Thyroid gland (tissue), 4 donors: ENCODE results near the gene THSD7A.

Source experiments
- POLR2A ChIP-seq, 2 donors: fragments of 450-650 bp; IDR thresholded peaks; one replicate each; pipeline ENCODE4 v1.6.1; 2017; ENCODE audit warnings: antibody characterized with exemption in 2 of 2, mild to moderate bottlenecking in 2 of 2, moderate library complexity in 1 of 2
- TF ChIP-seq, protein P1 (sequence below), 6 experiments: fragments of 200-600 bp in 3 of 6; fragments of 450-650 bp in 3 of 6; sonication (generic) in 3 of 6; IDR thresholded peaks; one replicate each; pipeline ENCODE4 v1.5.1; 2016 to 2019; ENCODE audit warnings: antibody characterized with exemption in 6 of 6, mild to moderate bottlenecking in 2 of 6, inconsistent platforms in 1 of 6, moderate library complexity in 1 of 6

DNA sequence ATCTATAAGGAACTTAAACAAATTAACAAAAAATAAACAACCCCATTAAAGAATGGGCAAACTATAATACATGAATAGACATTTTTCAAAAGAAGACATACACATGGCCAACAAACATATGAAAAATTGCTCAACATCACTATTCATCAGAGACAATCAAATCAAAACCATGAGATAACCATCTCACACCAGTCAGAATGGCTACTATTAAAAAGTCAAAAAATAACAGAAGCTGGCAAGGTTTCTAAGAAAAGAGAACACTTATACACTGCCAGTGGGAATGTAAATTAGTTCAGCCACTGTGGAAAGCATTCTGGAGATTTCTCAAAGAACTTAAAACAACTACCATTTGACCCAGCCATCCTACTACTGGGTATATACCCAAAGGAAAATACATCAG is 280.5 kb downstream of the THSD7A start:
- TF ChIP-seq, protein P1, sequence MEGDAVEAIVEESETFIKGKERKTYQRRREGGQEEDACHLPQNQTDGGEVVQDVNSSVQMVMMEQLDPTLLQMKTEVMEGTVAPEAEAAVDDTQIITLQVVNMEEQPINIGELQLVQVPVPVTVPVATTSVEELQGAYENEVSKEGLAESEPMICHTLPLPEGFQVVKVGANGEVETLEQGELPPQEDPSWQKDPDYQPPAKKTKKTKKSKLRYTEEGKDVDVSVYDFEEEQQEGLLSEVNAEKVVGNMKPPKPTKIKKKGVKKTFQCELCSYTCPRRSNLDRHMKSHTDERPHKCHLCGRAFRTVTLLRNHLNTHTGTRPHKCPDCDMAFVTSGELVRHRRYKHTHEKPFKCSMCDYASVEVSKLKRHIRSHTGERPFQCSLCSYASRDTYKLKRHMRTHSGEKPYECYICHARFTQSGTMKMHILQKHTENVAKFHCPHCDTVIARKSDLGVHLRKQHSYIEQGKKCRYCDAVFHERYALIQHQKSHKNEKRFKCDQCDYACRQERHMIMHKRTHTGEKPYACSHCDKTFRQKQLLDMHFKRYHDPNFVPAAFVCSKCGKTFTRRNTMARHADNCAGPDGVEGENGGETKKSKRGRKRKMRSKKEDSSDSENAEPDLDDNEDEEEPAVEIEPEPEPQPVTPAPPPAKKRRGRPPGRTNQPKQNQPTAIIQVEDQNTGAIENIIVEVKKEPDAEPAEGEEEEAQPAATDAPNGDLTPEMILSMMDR (IDR thresholded peaks at IDR 0.05): no peak
- TF ChIP-seq POLR2A (IDR thresholded peaks at IDR 0.05): no peak
